ENCODE measurements around the gene GLYATL1B. TPM values are rescaled to one million over a fixed set of nuclear protein-coding genes. Genes with fewer than 3 reads are reported as not detected.

GLYATL1B gene
- polyA plus RNA-seq, 2 of the 4 experiments (the other 2 are of a cell fraction), result not detected

DNA sequence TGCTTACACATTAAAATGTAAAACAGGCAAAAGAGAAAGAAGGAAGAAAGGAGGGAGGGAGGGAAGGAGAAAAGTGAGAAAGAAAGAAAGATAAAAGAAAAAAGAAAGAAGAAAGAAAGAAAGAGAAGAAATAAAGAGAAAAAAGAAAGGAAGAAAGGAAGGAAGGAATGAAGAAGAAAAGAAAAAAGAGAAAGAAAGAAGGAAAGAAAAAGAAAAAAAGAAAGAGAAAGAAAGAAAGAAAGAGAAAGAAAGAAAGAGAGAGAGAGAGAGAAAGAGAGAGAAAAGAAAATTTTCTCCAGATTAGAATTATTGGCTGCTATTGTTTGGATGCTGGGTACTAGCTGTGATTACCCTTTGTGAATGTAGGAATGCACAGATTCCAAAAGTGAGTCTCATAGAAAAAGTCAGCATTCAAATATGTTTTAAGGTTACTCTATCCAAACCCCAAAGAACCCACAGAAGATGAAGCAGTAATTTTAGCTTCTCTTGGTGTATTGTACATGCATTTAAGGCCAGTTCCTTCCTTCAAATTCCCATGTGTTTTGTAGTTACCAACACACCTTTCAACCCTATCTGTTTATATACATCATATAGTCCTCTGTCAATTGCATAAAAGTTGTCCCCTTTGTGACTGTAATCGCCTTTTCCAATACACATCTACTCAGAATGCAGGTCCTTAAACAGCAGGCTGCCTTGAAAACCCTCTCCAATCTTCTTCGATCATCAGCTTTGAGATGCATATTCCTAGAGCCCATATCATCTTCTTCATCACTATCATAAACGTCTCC is 55.8 kb downstream of the GLYATL1B start:
- TF ChIP-seq REST (IDR thresholded peaks at IDR 0.05) (no peak), HOXB5 (CRISPR knock-in tag; IDR thresholded peaks at IDR 0.05) (no peak), HOXA7 (CRISPR knock-in tag; IDR thresholded peaks at IDR 0.05) (no peak), EHMT2 (IDR thresholded peaks at IDR 0.05; ENCODE audit: low read depth) (no peak), ZSCAN20 (CRISPR knock-in tag; IDR thresholded peaks at IDR 0.05) (no peak)
- CTCF ChIA-PET, result interaction anchor here (1.4 to 2.0 kb wide), 3 partner anchors 16 to 288 kb away, joined by 3 to 10 read pairs (median 4); no protein-coding TSS in a partner anchor
- POLR2A ChIA-PET, result interaction anchor here (1.0 kb wide), 2 partner anchors 9 to 17 kb away, joined by 3 to 5 read pairs; no protein-coding TSS in a partner anchor
- FAIRE-seq (no peak), ATAC-seq (0 out of 6 replicates have a peak, but pooled peaks of 1 of the 2 experiments have one; percentile 3), DNase-seq (ENCODE audit: low read depth in 1 of 2, low spot score in 1 of 2) (no peak)
- Histone ChIP-seq H3K4me1 (peaks cover 25% of the 10 kb centered on the region), H3K4me2 (peak overlapping the region; percentile 81), H3K4me3 (peak overlapping the region; percentile 73), H3K9me3 (no peaks in the 10 kb centered on the region), H3K27ac (peak overlapping the region; percentile 81 to 86)
- WGBS (ENCODE audit: missing lambda C conversion rate), result 2% methylated on average over 3 of the region's 3 CpGs

- POLR2A ChIA-PET, result interaction anchor here (1.0 kb wide), 2 partner anchors 8 to 16 kb away, joined by 3 to 5 read pairs; no protein-coding TSS in a partner anchor
- peaks cover 25% of the 10 kb centered on the region for H3K4me1 ChIP-seq
- peak within 1 kb of the TSS; percentile 73 for H3K4me3 ChIP-seq
- H3K4me2 ChIP-seq, result peak within 1 kb of the TSS; percentile 81
- DNase-seq (ENCODE audit: low read depth in 1 of 2, low spot score in 1 of 2) (peak; percentile 81 to 86), ATAC-seq (peak; percentile 88 to 90), FAIRE-seq (no peak)
- CTCF ChIA-PET, result interaction anchor here (1.4 to 6.6 kb wide), 4 partner anchors 15 to 287 kb away, joined by 3 to 44 read pairs (median 7); no protein-coding TSS in a partner anchor
- H3K27ac ChIP-seq, result peak within 1 kb of the TSS; percentile 81 to 86
- no peaks in the 10 kb centered on the region for H3K9me3 ChIP-seq
- WGBS (ENCODE audit: missing lambda C conversion rate), result 3% methylated on average over 50 of the region's 50 CpGs
- no peak for TF ChIP-seq HOXB13 (CRISPR knock-in tag; IDR thresholded peaks at IDR 0.05; ENCODE audit: low read depth)
- TF ChIP-seq, protein P1, sequence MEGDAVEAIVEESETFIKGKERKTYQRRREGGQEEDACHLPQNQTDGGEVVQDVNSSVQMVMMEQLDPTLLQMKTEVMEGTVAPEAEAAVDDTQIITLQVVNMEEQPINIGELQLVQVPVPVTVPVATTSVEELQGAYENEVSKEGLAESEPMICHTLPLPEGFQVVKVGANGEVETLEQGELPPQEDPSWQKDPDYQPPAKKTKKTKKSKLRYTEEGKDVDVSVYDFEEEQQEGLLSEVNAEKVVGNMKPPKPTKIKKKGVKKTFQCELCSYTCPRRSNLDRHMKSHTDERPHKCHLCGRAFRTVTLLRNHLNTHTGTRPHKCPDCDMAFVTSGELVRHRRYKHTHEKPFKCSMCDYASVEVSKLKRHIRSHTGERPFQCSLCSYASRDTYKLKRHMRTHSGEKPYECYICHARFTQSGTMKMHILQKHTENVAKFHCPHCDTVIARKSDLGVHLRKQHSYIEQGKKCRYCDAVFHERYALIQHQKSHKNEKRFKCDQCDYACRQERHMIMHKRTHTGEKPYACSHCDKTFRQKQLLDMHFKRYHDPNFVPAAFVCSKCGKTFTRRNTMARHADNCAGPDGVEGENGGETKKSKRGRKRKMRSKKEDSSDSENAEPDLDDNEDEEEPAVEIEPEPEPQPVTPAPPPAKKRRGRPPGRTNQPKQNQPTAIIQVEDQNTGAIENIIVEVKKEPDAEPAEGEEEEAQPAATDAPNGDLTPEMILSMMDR (IDR thresholded peaks at IDR 0.05), result peak; percentile 34; the same call in 2 of the 3 replicates
- TF ChIP-seq, protein P2, sequence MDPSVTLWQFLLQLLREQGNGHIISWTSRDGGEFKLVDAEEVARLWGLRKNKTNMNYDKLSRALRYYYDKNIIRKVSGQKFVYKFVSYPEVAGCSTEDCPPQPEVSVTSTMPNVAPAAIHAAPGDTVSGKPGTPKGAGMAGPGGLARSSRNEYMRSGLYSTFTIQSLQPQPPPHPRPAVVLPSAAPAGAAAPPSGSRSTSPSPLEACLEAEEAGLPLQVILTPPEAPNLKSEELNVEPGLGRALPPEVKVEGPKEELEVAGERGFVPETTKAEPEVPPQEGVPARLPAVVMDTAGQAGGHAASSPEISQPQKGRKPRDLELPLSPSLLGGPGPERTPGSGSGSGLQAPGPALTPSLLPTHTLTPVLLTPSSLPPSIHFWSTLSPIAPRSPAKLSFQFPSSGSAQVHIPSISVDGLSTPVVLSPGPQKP (IDR thresholded peaks at IDR 0.05; ENCODE audit: low read depth, low read length), result no peak
- TF ChIP-seq NPAS2 (CRISPR knock-in tag; IDR thresholded peaks at IDR 0.05; ENCODE audit: borderline replicate concordance), result no peak
- peak; percentile 42 for TF ChIP-seq POLR2A (IDR thresholded peaks at IDR 0.05; ENCODE audit: low read length)
- TF ChIP-seq HMGXB4 (CRISPR knock-in tag; IDR thresholded peaks at IDR 0.05; ENCODE audit: borderline replicate concordance), result no peak
- no peak for TF ChIP-seq EP300 (IDR thresholded peaks at IDR 0.05)
- no peak for TF ChIP-seq HES2 (IDR thresholded peaks at IDR 0.05)
- TF ChIP-seq MAX (IDR thresholded peaks at IDR 0.05), result peak; percentile 76; the same call in 1 of the 2 replicates
- no peak for TF ChIP-seq CBX8 (IDR thresholded peaks at IDR 0.05)
- peak in 1 of 2 experiments; percentile 45; a peak in 1 of 5 replicates for TF ChIP-seq JUN (IDR thresholded peaks at IDR 0.05)
- TF ChIP-seq CHD2 (IDR thresholded peaks at IDR 0.05; ENCODE audit: low read length, partially characterized antibody), result peak; percentile 41
- TF ChIP-seq ESRRA (IDR thresholded peaks at IDR 0.05; ENCODE audit: borderline replicate concordance, low read length), result no peak
- TF ChIP-seq RFX5 (IDR thresholded peaks at IDR 0.05), result peak; percentile 89
- peak; percentile 61; the same call in 1 of the 2 replicates for TF ChIP-seq PHF8 (IDR thresholded peaks at IDR 0.05; ENCODE audit: borderline replicate concordance, low read depth)
- TF ChIP-seq RCOR1 (IDR thresholded peaks at IDR 0.05; ENCODE audit: low read depth, low read length), result no peak
- no peak for TF ChIP-seq CHD4 (IDR thresholded peaks at IDR 0.05; ENCODE audit: borderline replicate concordance)
- no peak for TF ChIP-seq KDM1A (IDR thresholded peaks at IDR 0.05; ENCODE audit: low read depth)
- no peak for TF ChIP-seq NR3C1 (IDR thresholded peaks at IDR 0.05)
These were observed 56.7 kb downstream of the GLYATL1B start, which contains the start of gene FAM111A for GRCh38 chr11:59142530-59143507. TSS of gene FAM111A (plus strand) at chr11:59142856. CDS start at chr11:59148873, 6,017 bp downstream.
